ENCODE data around the gene GOLGA5.
"Not testable (repeated sequence)": the region's sequence is repeated elsewhere in the genome, so short reads cannot be mapped to it uniquely, and the experiment has no call there.

GOLGA5 gene

GRCh38 chr14:92848887-92849286 lies 54.8 kb downstream of the GOLGA5 start:
- Histone ChIP-seq H3K79me1 (ENCODE audit: low read depth, low read length) (no peaks in the 10 kb centered on the region), H2AFZ (ENCODE audit: low read length) (no peak overlapping the region), H3K4me3 (ENCODE audit: low read length in 2 of 2) (no peak overlapping the region), H4K91ac (ENCODE audit: low read depth, low read length, poor library complexity) (no peak overlapping the region), H3K9me3 (replicated peaks in 1 of 2; ENCODE audit: control insufficient read depth in 2 of 2, insufficient read depth in 1 of 2, low read depth in 1 of 2, low read length in 2 of 2) (peaks cover 0 to 3% of the 10 kb centered on the region in 2 donors), H2AK5ac (ENCODE audit: low read depth, low read length) (no peak overlapping the region), H4K8ac (ENCODE audit: low read depth, low read length) (no peak overlapping the region), H3K4ac (ENCODE audit: low read length) (no peak overlapping the region), H3K23ac (ENCODE audit: low read depth, low read length, poor library complexity) (no peak overlapping the region), H3K4me2 (ENCODE audit: insufficient read depth, low read length, poor library complexity, severe bottlenecking) (no peak overlapping the region), H2BK120ac (ENCODE audit: low read depth, low read length) (no peak overlapping the region), H3K18ac (ENCODE audit: low read length) (no peak overlapping the region), H3K27me3 (ENCODE audit: control insufficient read depth in 3 of 3, insufficient read depth in 3 of 3, low read depth in 1 of 3, low read length in 3 of 3) (no peaks in the 10 kb centered on the region), H3K9ac (ENCODE audit: low read depth, low read length, poor library complexity) (no peak overlapping the region), H2BK5ac (ENCODE audit: low read length) (no peak overlapping the region), H3K14ac (ENCODE audit: low read length) (no peak overlapping the region), H3K36me3 (replicated peaks in 1 of 2; ENCODE audit: control insufficient read depth in 2 of 2, insufficient read depth in 2 of 2, low read length in 2 of 2) (no peaks in the 10 kb centered on the region), H2BK12ac (ENCODE audit: low read length) (no peak overlapping the region), H3K27ac (replicated peaks; ENCODE audit: low read length) (no peak overlapping the region), H3K4me1 (ENCODE audit: control insufficient read depth in 2 of 2, insufficient read depth in 1 of 2, low read depth in 1 of 2, low read length in 2 of 2) (no peaks in the 10 kb centered on the region), H2BK15ac (ENCODE audit: low read length) (no peak overlapping the region)
- DNase-seq (ENCODE audit: low spot score), result no peak
- WGBS, 2 donors (ENCODE audit: extremely low coverage in 2 of 2, insufficient read length in 2 of 2, insufficient replicate concordance in 1 of 2), result no CpG with 5 or more reads among the region's 4 CpGs

GRCh38 chr14:92850492-92850891 lies 56.4 kb downstream of the GOLGA5 start:
- no peak overlapping the region for H2BK12ac ChIP-seq (ENCODE audit: low read length)
- no peak overlapping the region for H2BK120ac ChIP-seq (ENCODE audit: low read depth, low read length)
- peaks cover 0 to 3% of the 10 kb centered on the region in 2 donors for H3K9me3 ChIP-seq (replicated peaks in 1 of 2; ENCODE audit: control insufficient read depth in 2 of 2, insufficient read depth in 1 of 2, low read depth in 1 of 2, low read length in 2 of 2)
- H4K8ac ChIP-seq (ENCODE audit: low read depth, low read length), result no peak overlapping the region
- H3K27me3 ChIP-seq (ENCODE audit: control insufficient read depth in 3 of 3, insufficient read depth in 3 of 3, low read depth in 1 of 3, low read length in 3 of 3), result no peaks in the 10 kb centered on the region
- no peak overlapping the region for H3K4me3 ChIP-seq (ENCODE audit: low read length in 2 of 2)
- H2AK5ac ChIP-seq (ENCODE audit: low read depth, low read length), result no peak overlapping the region
- no peaks in the 10 kb centered on the region for H3K79me1 ChIP-seq (ENCODE audit: low read depth, low read length)
- no peak overlapping the region for H3K9ac ChIP-seq (ENCODE audit: low read depth, low read length, poor library complexity)
- no peak overlapping the region for H3K18ac ChIP-seq (ENCODE audit: low read length)
- H3K4me1 ChIP-seq (ENCODE audit: control insufficient read depth in 2 of 2, insufficient read depth in 1 of 2, low read depth in 1 of 2, low read length in 2 of 2), result no peaks in the 10 kb centered on the region
- no peak overlapping the region for H3K4me2 ChIP-seq (ENCODE audit: insufficient read depth, low read length, poor library complexity, severe bottlenecking)
- no peak overlapping the region for H3K23ac ChIP-seq (ENCODE audit: low read depth, low read length, poor library complexity)
- no peaks in the 10 kb centered on the region for H3K36me3 ChIP-seq (replicated peaks in 1 of 2; ENCODE audit: control insufficient read depth in 2 of 2, insufficient read depth in 2 of 2, low read length in 2 of 2)
- H3K27ac ChIP-seq (replicated peaks; ENCODE audit: low read length), result no peak overlapping the region
- DNase-seq (ENCODE audit: low spot score), result no peak
- H2BK15ac ChIP-seq (ENCODE audit: low read length), result no peak overlapping the region
- H3K14ac ChIP-seq (ENCODE audit: low read length), result no peak overlapping the region
- no peak overlapping the region for H3K4ac ChIP-seq (ENCODE audit: low read length)
- H2BK5ac ChIP-seq (ENCODE audit: low read length), result no peak overlapping the region
- WGBS, 2 donors (ENCODE audit: extremely low coverage in 2 of 2, insufficient read length in 2 of 2, insufficient replicate concordance in 1 of 2), result no CpG with 5 or more reads among the region's 2 CpGs
- H2AFZ ChIP-seq (ENCODE audit: low read length), result no peak overlapping the region
- H4K91ac ChIP-seq (ENCODE audit: low read depth, low read length, poor library complexity), result no peak overlapping the region

- not testable (repeated sequence) for H2BK12ac ChIP-seq (ENCODE audit: low read length); H3K9ac ChIP-seq (ENCODE audit: low read depth, low read length, poor library complexity); H2AK5ac ChIP-seq (ENCODE audit: low read depth, low read length); H3K23ac ChIP-seq (ENCODE audit: low read depth, low read length, poor library complexity); H3K79me1 ChIP-seq (ENCODE audit: low read depth, low read length); H2BK15ac ChIP-seq (ENCODE audit: low read length); H3K4me2 ChIP-seq (ENCODE audit: insufficient read depth, low read length, poor library complexity, severe bottlenecking); H2BK120ac ChIP-seq (ENCODE audit: low read depth, low read length); H3K27me3 ChIP-seq (ENCODE audit: control insufficient read depth in 3 of 3, insufficient read depth in 3 of 3, low read depth in 1 of 3, low read length in 3 of 3); DNase-seq (ENCODE audit: low spot score); H4K91ac ChIP-seq (ENCODE audit: low read depth, low read length, poor library complexity); H3K4me1 ChIP-seq (ENCODE audit: control insufficient read depth in 2 of 2, insufficient read depth in 1 of 2, low read depth in 1 of 2, low read length in 2 of 2); H3K9me3 ChIP-seq (replicated peaks in 1 of 2; ENCODE audit: control insufficient read depth in 2 of 2, insufficient read depth in 1 of 2, low read depth in 1 of 2, low read length in 2 of 2); H3K18ac ChIP-seq (ENCODE audit: low read length); H3K27ac ChIP-seq (replicated peaks; ENCODE audit: low read length); H3K4ac ChIP-seq (ENCODE audit: low read length); H4K8ac ChIP-seq (ENCODE audit: low read depth, low read length); H3K4me3 ChIP-seq (ENCODE audit: low read length in 2 of 2); H2BK5ac ChIP-seq (ENCODE audit: low read length); H2AFZ ChIP-seq (ENCODE audit: low read length); H3K36me3 ChIP-seq (replicated peaks in 1 of 2; ENCODE audit: control insufficient read depth in 2 of 2, insufficient read depth in 2 of 2, low read length in 2 of 2); H3K14ac ChIP-seq (ENCODE audit: low read length)
- WGBS, 2 donors (ENCODE audit: extremely low coverage in 2 of 2, insufficient read length in 2 of 2, insufficient replicate concordance in 1 of 2), result no CpG with 5 or more reads among the region's 8 CpGs
Measured at GRCh38 chr14:92853136-92853535, 59.0 kb downstream of the GOLGA5 start.

GRCh38 chr14:92860049-92860840 lies 66.1 kb downstream of the GOLGA5 start:
- H2BK5ac ChIP-seq (ENCODE audit: low read length), result no peak overlapping the region
- no peak overlapping the region for H2BK15ac ChIP-seq (ENCODE audit: low read length)
- H4K91ac ChIP-seq (ENCODE audit: low read depth, low read length, poor library complexity), result no peak overlapping the region
- DNase-seq (ENCODE audit: low spot score), result no peak
- H3K4me2 ChIP-seq (ENCODE audit: insufficient read depth, low read length, poor library complexity, severe bottlenecking), result no peak overlapping the region
- no peak overlapping the region for H3K9ac ChIP-seq (ENCODE audit: low read depth, low read length, poor library complexity)
- WGBS, 2 donors (ENCODE audit: extremely low coverage in 2 of 2, insufficient read length in 2 of 2, insufficient replicate concordance in 1 of 2), result no CpG with 5 or more reads among the region's 7 CpGs
- H3K9me3 ChIP-seq (replicated peaks in 1 of 2; ENCODE audit: control insufficient read depth in 2 of 2, insufficient read depth in 1 of 2, low read depth in 1 of 2, low read length in 2 of 2), result no peaks in the 10 kb centered on the region
- no peak overlapping the region for H3K27ac ChIP-seq (replicated peaks; ENCODE audit: low read length)
- H2BK120ac ChIP-seq (ENCODE audit: low read depth, low read length), result no peak overlapping the region
- no peaks in the 10 kb centered on the region for H3K4me1 ChIP-seq (ENCODE audit: control insufficient read depth in 2 of 2, insufficient read depth in 1 of 2, low read depth in 1 of 2, low read length in 2 of 2)
- no peak overlapping the region for H3K14ac ChIP-seq (ENCODE audit: low read length)
- peaks cover 0 to 10% (median 0%) of the 10 kb centered on the region in 3 experiments for H3K27me3 ChIP-seq (ENCODE audit: control insufficient read depth in 3 of 3, insufficient read depth in 3 of 3, low read depth in 1 of 3, low read length in 3 of 3)
- H3K4me3 ChIP-seq (ENCODE audit: low read length in 2 of 2), result no peak overlapping the region
- no peak overlapping the region for H2BK12ac ChIP-seq (ENCODE audit: low read length)
- H3K36me3 ChIP-seq (replicated peaks in 1 of 2; ENCODE audit: control insufficient read depth in 2 of 2, insufficient read depth in 2 of 2, low read length in 2 of 2), result no peaks in the 10 kb centered on the region
- H2AK5ac ChIP-seq (ENCODE audit: low read depth, low read length), result no peak overlapping the region
- no peak overlapping the region for H3K4ac ChIP-seq (ENCODE audit: low read length)
- H3K79me1 ChIP-seq (ENCODE audit: low read depth, low read length), result no peaks in the 10 kb centered on the region
- H2AFZ ChIP-seq (ENCODE audit: low read length), result no peak overlapping the region
- H4K8ac ChIP-seq (ENCODE audit: low read depth, low read length), result no peak overlapping the region
- no peak overlapping the region for H3K23ac ChIP-seq (ENCODE audit: low read depth, low read length, poor library complexity)
- H3K18ac ChIP-seq (ENCODE audit: low read length), result no peak overlapping the region
